B cell (primary cell): ENCODE measurements around the gene SPON2. TPM values are rescaled to one million over a fixed set of nuclear protein-coding genes. Genes with fewer than 3 reads are reported as not detected.

Source experiments
- ATAC-seq: fragments of 200-7000 bp; cut with Tn5 transposase; one replicate; pipeline ENCODE4 v1.10.0; 2021; ENCODE audit warnings: low read depth, mild to moderate bottlenecking, moderate number of reproducible peaks, moderate library complexity
- CTCF ChIA-PET: fragments of 350-600 bp; sonication (Branson Sonifier 250); formaldehyde crosslinking; loops from one replicate; lab custom pipeline; 2021; ENCODE audit warnings: antibody characterized with exemption, inconsistent platforms; lab: Charles Lee
- POLR2A ChIA-PET: fragments of 350-600 bp; sonication (Branson Sonifier 250); formaldehyde crosslinking; loops from one replicate; lab custom pipeline; 2021; ENCODE audit warnings: antibody characterized with exemption; lab: Charles Lee
- DNase-seq: peaks from one replicate; pipeline ENCODE4 v3.0.0; 2013
- H2AFZ ChIP-seq: 2 replicates; pipeline ENCODE4 v1.6.1; 2012; ENCODE audit warnings: mild to moderate bottlenecking, low read depth, low read length; ENCODE audit not compliant: insufficient read depth, poor library complexity, severe bottlenecking
- H3K27ac ChIP-seq, 2 donors: 1 replicate in 1 of 2; 2 replicates in 1 of 2; pipeline ENCODE4 v1.5.1; 2012 to 2013; ENCODE audit warnings: low read length in 2 of 2, mild to moderate bottlenecking in 2 of 2, moderate library complexity in 1 of 2
- H3K27me3 ChIP-seq, 4 experiments: fragments of 200-600 bp in 1 of 4; sonication (generic) in 1 of 4; replicated peaks in 1 of 4; 1 replicate in 2 of 4; 2 replicates in 2 of 4; pipeline versions ENCODE4 v1.6.1 to v1.7.0; 2013 to 2016; ENCODE audit warnings: low read length in 3 of 4, mild to moderate bottlenecking in 2 of 4, mixed read lengths in 1 of 4, moderate library complexity in 1 of 4; ENCODE audit not compliant: insufficient read depth in 4 of 4, control insufficient read depth in 3 of 4; ENCODE audit errors: control extremely low read depth in 1 of 4
- H3K36me3 ChIP-seq, 2 experiments: replicated peaks in 1 of 2; 1 replicate in 1 of 2; 2 replicates in 1 of 2; pipeline versions ENCODE4 v1.6.1 to v1.7.1; 2013; ENCODE audit warnings: low read length in 1 of 2; ENCODE audit not compliant: insufficient read depth in 2 of 2, control insufficient read depth in 1 of 2; ENCODE audit errors: control extremely low read depth in 1 of 2, extremely low read depth in 1 of 2
- H3K4me1 ChIP-seq, 2 donors: fragments of 200-600 bp in 1 of 2; sonication (generic) in 1 of 2; 1 replicate in 1 of 2; 2 replicates in 1 of 2; pipeline versions ENCODE4 v1.5.1 to v1.6.1; 2013 to 2017; ENCODE audit warnings: low read length in 2 of 2; ENCODE audit not compliant: control insufficient read depth in 2 of 2, insufficient read depth in 2 of 2
- H3K4me2 ChIP-seq: replicated peaks from 2 replicates; pipeline ENCODE3; 2012; ENCODE audit warnings: mild to moderate bottlenecking, low read depth, low read length; ENCODE audit not compliant: poor library complexity, severe bottlenecking
- H3K4me3 ChIP-seq, 5 experiments: fragments of 200-600 bp in 1 of 5; sonication (generic) in 1 of 5; 1 replicate in 3 of 5; 2 replicates in 2 of 5; pipeline versions ENCODE4 v1.5.1 to v1.7.0; 2011 to 2016; ENCODE audit warnings: low read length in 4 of 5, mild to moderate bottlenecking in 4 of 5, low read depth in 2 of 5, control low read depth in 1 of 5, moderate library complexity in 1 of 5; ENCODE audit not compliant: insufficient read depth in 1 of 5; ENCODE audit errors: control extremely low read depth in 1 of 5, extremely low read depth in 1 of 5
- H3K79me2 ChIP-seq: fragments of 200-600 bp; sonication (generic); one replicate; pipeline ENCODE4 v1.6.0; 2016; ENCODE audit warnings: low read length; ENCODE audit not compliant: control insufficient read depth, insufficient read depth
- H3K9ac ChIP-seq: fragments of 200-600 bp; sonication (generic); 2 replicates; pipeline ENCODE4 v1.6.1; 2017; ENCODE audit warnings: mild to moderate bottlenecking, low read length, moderate library complexity
- H3K9me3 ChIP-seq, 3 donors: one replicate each; pipeline versions ENCODE4 v1.6.1 to v1.7.1; 2013; ENCODE audit warnings: low read length in 2 of 3; ENCODE audit not compliant: control insufficient read depth in 2 of 3, insufficient read depth in 1 of 3; ENCODE audit errors: control extremely low read depth in 1 of 3
- H4K20me1 ChIP-seq: 2 replicates; pipeline ENCODE4 v1.6.0; 2012; ENCODE audit warnings: mild to moderate bottlenecking, low read length; ENCODE audit not compliant: insufficient read depth, control insufficient read depth, poor library complexity, severe bottlenecking
- H3K27ac Mint-ChIP-seq: one replicate; pipeline ENCODE4 v1.8.0; 2021; ENCODE audit warnings: mixed read lengths
- H3K27me3 Mint-ChIP-seq: one replicate; pipeline ENCODE4 v1.8.0; 2021; ENCODE audit warnings: mixed read lengths
- H3K4me1 Mint-ChIP-seq: one replicate; pipeline ENCODE4 v1.8.0; 2021; ENCODE audit warnings: mixed read lengths
- H3K4me3 Mint-ChIP-seq: one replicate; pipeline ENCODE4 v1.8.0; 2021; ENCODE audit warnings: mixed read lengths
- H3K9me3 Mint-ChIP-seq: one replicate; pipeline ENCODE4 v1.8.0; 2022; ENCODE audit warnings: mixed read lengths; ENCODE audit not compliant: insufficient read depth
- EZH2 ChIP-seq: IDR thresholded peaks from 2 replicates; pipeline ENCODE4 v1.6.1; 2012; ENCODE audit warnings: borderline replicate concordance, low read depth, mild to moderate bottlenecking, moderate library complexity, low read length; ENCODE audit not compliant: insufficient read depth, poor library complexity, severe bottlenecking
- WGBS: methylation state at CpG from one replicate; pipeline ENCODE4 v1.1.5; 2013; ENCODE audit warnings: missing lambda C conversion rate; ENCODE audit not compliant: insufficient coverage; 5-methylcytosine and 5-hydroxymethylcytosine counted together
- intact Hi-C: fragments of 100-400 bp; cut with micrococcal nuclease; formaldehyde crosslinking; loops from one replicate; pipeline ENCODE4 v1.10.0; 2022
- polyA plus RNA-seq: library from polyadenylated mRNA; depleted of rRNA; stranded (reverse); fragments of >200 nt; gene quantifications from 2 replicates; pipeline ENCODE4 v1.2.3, GENCODE V29; 2012
- total RNA-seq, 2 donors: library from RNA; stranded (reverse); fragments of 120-200 nt in 1 of 2; gene quantifications; 1 replicate in 1 of 2; 2 replicates in 1 of 2; pipeline versions ENCODE4 v1.2.3 to v1.2.4, GENCODE V29; 2013 to 2022
- TF ChIP-seq, protein P1 (sequence below): fragments of 200-600 bp; IDR thresholded peaks from one replicate; pipeline ENCODE4 v1.8.0; 2022; ENCODE audit warnings: antibody characterized with exemption, mild to moderate bottlenecking

SPON2 gene
- total and polyA plus RNA-seq, 2 donors (not counting 1 experiment from before 2014, with no cell fraction given) = 3.8 to 5.1 TPM

DNA sequence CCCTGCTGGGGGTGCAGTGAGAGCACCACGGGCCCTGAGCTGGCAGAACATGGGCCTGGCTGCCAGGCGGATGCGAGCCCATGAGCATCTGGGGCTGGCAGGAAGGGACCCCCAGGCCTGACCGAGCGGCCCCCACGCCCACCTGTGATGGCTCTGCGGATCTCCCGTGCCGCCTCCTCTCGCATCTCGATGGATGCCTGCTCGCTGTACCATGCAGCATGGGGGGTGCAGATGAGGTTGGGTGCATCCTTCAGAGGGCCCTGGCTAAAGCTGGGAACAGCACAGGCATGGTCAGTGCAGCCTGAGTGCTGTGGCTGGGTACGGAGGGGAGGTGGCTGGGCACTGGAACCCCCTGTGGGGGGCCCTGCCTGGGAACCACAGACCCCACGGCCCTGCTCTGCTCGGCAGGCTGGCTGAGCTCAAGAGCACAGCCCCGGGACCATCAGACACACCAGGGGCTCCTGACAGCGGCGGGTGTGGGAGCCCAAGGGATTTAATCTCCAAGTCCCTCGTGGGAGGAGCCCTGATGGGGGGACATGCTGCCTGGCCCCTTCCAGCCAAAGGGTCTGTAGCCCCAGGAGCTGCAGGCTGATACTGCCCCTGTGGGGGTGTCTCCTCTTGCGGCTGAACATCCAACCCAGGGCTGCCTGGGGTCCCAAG is 41.1 kb upstream of the SPON2 start:
- CTCF ChIA-PET = no interaction called here

More for the DNA sequence above, 41.1 kb upstream of the SPON2 start:
- no peak overlapping the region for H3K4me2 ChIP-seq
- no peaks in the 10 kb centered on the region for H3K9me3 Mint-ChIP-seq
- peaks cover 40% of the 10 kb centered on the region for H3K79me2 ChIP-seq
- peaks cover 35% of the 10 kb centered on the region for H3K4me1 Mint-ChIP-seq
- no peak overlapping the region for H3K27ac Mint-ChIP-seq
- no peak overlapping the region for H2AFZ ChIP-seq
- peaks cover 62% of the 10 kb centered on the region for H4K20me1 ChIP-seq
- TF ChIP-seq, protein P1, sequence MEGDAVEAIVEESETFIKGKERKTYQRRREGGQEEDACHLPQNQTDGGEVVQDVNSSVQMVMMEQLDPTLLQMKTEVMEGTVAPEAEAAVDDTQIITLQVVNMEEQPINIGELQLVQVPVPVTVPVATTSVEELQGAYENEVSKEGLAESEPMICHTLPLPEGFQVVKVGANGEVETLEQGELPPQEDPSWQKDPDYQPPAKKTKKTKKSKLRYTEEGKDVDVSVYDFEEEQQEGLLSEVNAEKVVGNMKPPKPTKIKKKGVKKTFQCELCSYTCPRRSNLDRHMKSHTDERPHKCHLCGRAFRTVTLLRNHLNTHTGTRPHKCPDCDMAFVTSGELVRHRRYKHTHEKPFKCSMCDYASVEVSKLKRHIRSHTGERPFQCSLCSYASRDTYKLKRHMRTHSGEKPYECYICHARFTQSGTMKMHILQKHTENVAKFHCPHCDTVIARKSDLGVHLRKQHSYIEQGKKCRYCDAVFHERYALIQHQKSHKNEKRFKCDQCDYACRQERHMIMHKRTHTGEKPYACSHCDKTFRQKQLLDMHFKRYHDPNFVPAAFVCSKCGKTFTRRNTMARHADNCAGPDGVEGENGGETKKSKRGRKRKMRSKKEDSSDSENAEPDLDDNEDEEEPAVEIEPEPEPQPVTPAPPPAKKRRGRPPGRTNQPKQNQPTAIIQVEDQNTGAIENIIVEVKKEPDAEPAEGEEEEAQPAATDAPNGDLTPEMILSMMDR = no peak
- no peak for TF ChIP-seq EZH2
- no peak overlapping the region for H3K4me3 Mint-ChIP-seq
- H3K4me1 ChIP-seq = peaks cover 27 to 41% of the 10 kb centered on the region in 2 donors
- 94% methylated on average over 20 of the region's 20 CpGs for WGBS
- no peaks in the 10 kb centered on the region for H3K27me3 ChIP-seq
- intact Hi-C loops = no loop called here
- H3K4me3 ChIP-seq = no peak overlapping the region
- ATAC-seq (no peak), DNase-seq (no peak)
- POLR2A ChIA-PET = no interaction called here
- peaks cover 0 to 58% of the 10 kb centered on the region in 2 experiments for H3K36me3 ChIP-seq
- H3K9ac ChIP-seq = no peak overlapping the region
- H3K27me3 Mint-ChIP-seq = no peaks in the 10 kb centered on the region
- H3K27ac ChIP-seq = no peak overlapping the region
- H3K9me3 ChIP-seq = no peaks in the 10 kb centered on the region
